Astrocyte of the spinal cord (primary cell): ENCODE measurements around the gene ATP1A2.

Experiments
- DNase-seq: peaks from one replicate; pipeline ENCODE4 v3.0.0; 2011; ENCODE audit warnings: low read depth, low spot score
- H3K4me3 ChIP-seq: 2 replicates; pipeline ENCODE4 v1.5.1; 2011; ENCODE audit warnings: low read depth, mild to moderate bottlenecking, low read length, moderate library complexity
- CTCF ChIP-seq: IDR thresholded peaks from 2 replicates; pipeline ENCODE4 v1.5.1; 2012; ENCODE audit warnings: low read depth, mild to moderate bottlenecking, low read length, inconsistent platforms
- in situ Hi-C: cut with HindIII; loops from 2 replicates; pipeline ENCODE4 v1.10.0; 2017; ENCODE audit warnings: low sequenced_read_pairs

The ATP1A2 gene

GRCh38 chr1:160084771-160085321, 30.7 kb upstream of the ATP1A2 start:
- in situ Hi-C loops, result no loop called here
- no peak for TF ChIP-seq CTCF
- no peak overlapping the region for H3K4me3 ChIP-seq
- DNase-seq, result no peak

- no peak overlapping the region for H3K4me3 ChIP-seq
- DNase-seq, result peak; percentile 70
- peak; percentile 95 for TF ChIP-seq CTCF
- in situ Hi-C loops, result no loop called here
These were observed 29.7 kb upstream of the ATP1A2 start for GRCh38 chr1:160085686-160086455.

GRCh38 chr1:160086456-160086892, 29.1 kb upstream of the ATP1A2 start:
- no peak for DNase-seq
- in situ Hi-C loops, result no loop called here

GRCh38 chr1:160087118-160087662, 28.4 kb upstream of the ATP1A2 start:
- TF ChIP-seq CTCF, result no peak
- in situ Hi-C loops, result no loop called here
- no peak for DNase-seq
- no peak overlapping the region for H3K4me3 ChIP-seq

More at GRCh38 chr1:160086456-160086892, 29.1 kb upstream of the ATP1A2 start:
- H3K4me3 ChIP-seq, result no peak overlapping the region
- no peak for TF ChIP-seq CTCF

GRCh38 chr1:160089883-160090282, 25.7 kb upstream of the ATP1A2 start:
- no peak overlapping the region for H3K4me3 ChIP-seq
- no peak for DNase-seq
- in situ Hi-C loops, result no loop called here
- TF ChIP-seq CTCF, result no peak

GRCh38 chr1:160090760-160091159, 24.8 kb upstream of the ATP1A2 start:
- in situ Hi-C loops, result no loop called here
- H3K4me3 ChIP-seq, result no peak overlapping the region
- no peak for DNase-seq
- no peak for TF ChIP-seq CTCF
